ENCODE measurements around the gene SCN11A. TPM values are rescaled to one million over a fixed set of nuclear protein-coding genes. Genes with fewer than 3 reads are reported as not detected.
"Not testable (repeated sequence)": the region's sequence is repeated elsewhere in the genome, so short reads cannot be mapped to it uniquely, and the experiment has no call there.

Gene SCN11A
- total RNA-seq, 2 donors from 2014 or later: 0.22 to 0.44 TPM

DNA sequence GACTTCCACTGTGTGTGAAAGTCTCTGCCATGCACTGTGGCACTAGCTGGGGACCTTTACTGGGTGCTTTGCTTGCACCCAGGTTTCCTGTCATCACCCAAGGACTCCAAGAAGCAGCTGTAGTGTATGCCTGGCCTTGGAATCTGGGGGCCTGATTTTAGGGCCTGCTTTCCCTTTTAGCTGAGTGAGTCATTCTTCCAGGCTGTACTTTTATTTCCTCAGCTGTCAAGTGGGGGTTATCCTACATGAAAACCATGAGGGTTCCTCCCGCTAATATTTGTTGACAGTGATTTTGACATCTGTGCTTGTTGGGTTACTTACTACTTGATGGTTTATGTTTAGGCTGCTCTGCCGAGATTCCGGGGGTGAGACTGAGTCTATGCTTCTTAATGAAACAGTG lies 37.1 kb upstream of the SCN11A start:
- Mint-ChIP-seq H3K36me3 (ENCODE audit: insufficient read depth in 2 of 2) (peaks cover 8 to 12% of the 10 kb centered on the region in 2 donors), H3K27ac (no peak overlapping the region), H3K27me3 (ENCODE audit: low read depth) (no peaks in the 10 kb centered on the region), H3K9me3 (no peaks in the 10 kb centered on the region), H3K4me3 (no peak overlapping the region), H3K4me1 (ENCODE audit: low read depth) (no peaks in the 10 kb centered on the region)
- ATAC-seq (replicated peaks in 1 of 2) (no peak), DNase-seq (no peak)

DNA sequence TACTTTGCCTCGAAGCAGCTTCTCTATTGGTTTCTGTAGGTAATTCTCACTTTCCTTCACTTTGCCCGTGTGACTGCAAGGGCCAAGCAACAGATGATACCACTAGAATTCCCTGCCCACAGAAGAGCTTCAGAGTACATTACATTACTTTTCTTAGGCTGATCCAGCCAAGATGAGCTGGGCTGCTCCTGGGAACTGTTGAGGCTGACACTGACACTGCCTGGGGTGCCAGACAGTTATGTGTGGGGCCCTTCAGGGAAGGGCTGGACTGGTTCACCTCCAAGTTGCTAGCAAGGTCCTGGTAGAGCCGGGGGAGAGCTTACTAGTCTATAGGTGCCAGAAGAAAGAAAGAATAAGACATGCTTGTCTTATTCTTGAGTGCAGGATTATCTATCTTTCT lies 36.7 kb upstream of the SCN11A start:
- H3K4me1 Mint-ChIP-seq (ENCODE audit: low read depth): peaks cover under 1% of the 10 kb centered on the region
- DNase-seq (no peak), ATAC-seq (replicated peaks in 1 of 2) (no peak)
- H3K27ac Mint-ChIP-seq: no peak overlapping the region
- H3K4me3 Mint-ChIP-seq: no peak overlapping the region
- peaks cover 6 to 11% of the 10 kb centered on the region in 2 donors for H3K36me3 Mint-ChIP-seq (ENCODE audit: insufficient read depth in 2 of 2)
- H3K27me3 Mint-ChIP-seq (ENCODE audit: low read depth): no peaks in the 10 kb centered on the region
- no peaks in the 10 kb centered on the region for H3K9me3 Mint-ChIP-seq

DNA sequence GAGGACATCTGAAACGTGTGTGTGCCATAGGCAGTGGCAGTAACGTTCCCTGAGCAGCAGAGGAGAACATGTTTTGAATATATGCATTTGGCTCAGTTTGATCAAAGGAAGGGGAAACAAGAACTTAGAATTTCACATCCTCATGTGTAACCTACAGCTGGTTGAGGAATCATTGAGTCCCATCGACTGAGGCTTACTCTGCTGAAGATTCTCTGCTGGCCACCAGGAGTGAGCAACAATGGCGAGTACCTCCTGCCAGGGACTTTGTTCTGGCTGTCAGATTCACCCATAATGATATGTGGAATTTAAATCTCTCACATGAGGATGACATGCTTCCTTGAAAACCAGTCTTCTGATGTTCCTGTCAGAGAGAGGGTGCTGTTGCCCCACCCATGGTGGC lies 34.4 kb upstream of the SCN11A start:
- H3K27ac Mint-ChIP-seq: no peak overlapping the region
- peaks cover 18% of the 10 kb centered on the region for H3K4me1 Mint-ChIP-seq (ENCODE audit: low read depth)
- no peaks in the 10 kb centered on the region for H3K27me3 Mint-ChIP-seq (ENCODE audit: low read depth)
- H3K4me3 Mint-ChIP-seq: no peak overlapping the region
- H3K36me3 Mint-ChIP-seq (ENCODE audit: insufficient read depth in 2 of 2): peaks cover 14 to 16% of the 10 kb centered on the region in 2 donors
- DNase-seq: no peak
- ATAC-seq (replicated peaks in 1 of 2): no peak
- H3K9me3 Mint-ChIP-seq: no peaks in the 10 kb centered on the region

DNA sequence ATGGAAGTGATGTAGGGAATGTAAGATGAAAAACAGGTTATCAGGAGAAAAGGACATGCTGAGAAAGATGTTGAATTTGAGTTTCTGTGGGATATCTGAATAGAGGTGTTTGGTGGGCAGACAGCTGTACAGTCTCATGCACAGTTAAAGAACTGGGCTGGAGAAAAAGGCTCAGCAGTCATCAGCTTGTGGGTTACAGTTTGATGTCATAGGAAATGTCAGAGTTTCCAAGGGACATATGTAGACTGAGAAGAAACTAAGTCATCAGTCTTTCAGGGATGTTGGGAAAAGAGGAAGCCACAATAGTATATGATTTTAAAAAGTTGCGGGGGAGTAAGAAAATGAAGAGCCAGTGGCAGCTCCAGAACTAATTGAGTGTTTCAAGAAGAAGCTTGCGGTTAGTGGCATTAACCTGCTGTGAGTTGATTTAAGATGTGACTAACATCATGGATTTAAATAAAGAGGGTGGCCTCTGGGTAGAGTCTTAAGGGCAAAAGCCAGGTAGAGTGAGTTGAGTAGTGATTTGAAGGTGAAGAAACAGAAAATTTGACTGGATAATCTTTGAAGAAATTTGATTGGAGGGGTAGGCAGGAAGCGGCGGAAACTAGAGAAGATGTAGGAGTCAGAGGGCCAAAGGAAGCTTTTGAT lies 31.0 kb upstream of the SCN11A start:
- Mint-ChIP-seq H3K36me3 (ENCODE audit: insufficient read depth in 2 of 2) (peaks cover 16 to 17% of the 10 kb centered on the region in 2 donors), H3K9me3 (no peaks in the 10 kb centered on the region), H3K27me3 (ENCODE audit: low read depth) (no peaks in the 10 kb centered on the region), H3K4me1 (ENCODE audit: low read depth) (peaks cover 18% of the 10 kb centered on the region), H3K27ac (peak overlapping the region; percentile 80), H3K4me3 (peak overlapping the region in 1 of 2 donors; percentile 37)
- DNase-seq (no peak), ATAC-seq (replicated peaks in 1 of 2) (peak; percentile 72 to 91)

DNA sequence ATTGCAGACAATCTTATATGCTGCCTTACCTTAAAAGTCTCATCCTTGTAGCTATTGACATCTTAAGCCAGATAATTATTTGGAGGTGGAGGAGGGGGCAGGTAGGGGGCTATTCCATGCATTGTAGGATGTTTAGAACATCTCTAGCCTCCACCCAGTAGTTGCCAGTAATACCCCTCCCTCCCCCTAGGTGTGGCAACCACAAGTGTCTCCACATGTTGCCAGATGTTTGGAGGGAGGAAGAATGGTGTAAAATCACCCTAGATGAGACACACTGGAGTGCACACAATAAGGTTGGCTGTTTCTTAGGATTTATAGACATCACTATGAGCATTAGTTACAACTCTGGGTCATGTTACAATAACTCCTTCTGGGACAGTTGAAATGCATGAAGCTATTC lies 28.3 kb upstream of the SCN11A start:
- H3K4me3 Mint-ChIP-seq: no peak overlapping the region
- no peaks in the 10 kb centered on the region for H3K9me3 Mint-ChIP-seq
- H3K36me3 Mint-ChIP-seq (ENCODE audit: insufficient read depth in 2 of 2): peaks cover 22 to 27% of the 10 kb centered on the region in 2 donors
- H3K4me1 Mint-ChIP-seq (ENCODE audit: low read depth): peaks cover 30% of the 10 kb centered on the region
- no peaks in the 10 kb centered on the region for H3K27me3 Mint-ChIP-seq (ENCODE audit: low read depth)
- H3K27ac Mint-ChIP-seq: peak overlapping the region; percentile 52
- no peak for ATAC-seq (replicated peaks in 1 of 2)
- DNase-seq: no peak

DNA sequence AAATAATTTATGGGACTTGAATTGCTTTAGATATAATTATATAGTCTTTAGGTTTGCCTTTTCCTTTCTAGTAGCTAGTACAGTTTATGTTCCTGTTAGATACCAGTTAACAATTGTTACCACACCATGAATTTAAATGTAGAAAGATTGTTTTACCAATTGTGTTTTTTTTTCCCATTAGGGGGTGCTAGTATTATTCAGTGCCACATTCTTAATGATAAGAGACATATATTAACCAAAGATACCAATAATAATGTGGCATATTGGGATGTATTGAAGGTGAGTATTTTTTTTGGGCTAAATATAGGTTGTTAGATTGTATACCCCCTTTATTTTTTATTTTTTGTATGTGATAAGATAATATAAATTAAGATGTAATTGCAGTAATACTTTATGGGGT lies 27.8 kb upstream of the SCN11A start:
- DNase-seq: no peak
- Mint-ChIP-seq H3K9me3 (no peaks in the 10 kb centered on the region), H3K4me3 (no peak overlapping the region), H3K27me3 (ENCODE audit: low read depth) (no peaks in the 10 kb centered on the region), H3K4me1 (ENCODE audit: low read depth) (peaks cover 30% of the 10 kb centered on the region), H3K27ac (no peak overlapping the region), H3K36me3 (ENCODE audit: insufficient read depth in 2 of 2) (peaks cover 26 to 29% of the 10 kb centered on the region in 2 donors)
- ATAC-seq (replicated peaks in 1 of 2): no peak

DNA sequence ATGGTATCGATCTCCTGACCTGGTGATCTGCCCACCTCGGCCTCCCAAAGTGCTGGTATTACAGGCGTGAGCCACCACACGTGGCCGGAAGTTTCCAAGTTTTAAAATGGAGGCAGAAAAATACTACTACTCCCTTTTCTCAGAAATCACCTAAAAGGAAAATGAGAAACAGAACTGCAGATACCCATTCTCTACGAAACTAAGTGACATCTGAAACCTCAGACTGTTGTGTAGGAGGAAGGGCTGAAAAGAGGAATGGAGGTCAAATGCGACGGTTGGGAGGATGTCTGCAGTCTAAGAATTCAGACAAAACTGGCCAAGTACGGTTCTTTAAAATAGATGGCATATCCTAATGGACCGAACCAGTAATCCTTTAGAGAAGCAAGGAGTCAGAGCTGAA lies 24.2 kb upstream of the SCN11A start:
- no peak for ATAC-seq (replicated peaks in 1 of 2)
- Mint-ChIP-seq H3K4me3 (no peak overlapping the region), H3K27me3 (ENCODE audit: low read depth) (no peaks in the 10 kb centered on the region), H3K9me3 (no peaks in the 10 kb centered on the region), H3K27ac (no peak overlapping the region), H3K4me1 (ENCODE audit: low read depth) (peaks cover 12% of the 10 kb centered on the region), H3K36me3 (ENCODE audit: insufficient read depth in 2 of 2) (peaks cover 17 to 24% of the 10 kb centered on the region in 2 donors)
- DNase-seq: no peak

DNA sequence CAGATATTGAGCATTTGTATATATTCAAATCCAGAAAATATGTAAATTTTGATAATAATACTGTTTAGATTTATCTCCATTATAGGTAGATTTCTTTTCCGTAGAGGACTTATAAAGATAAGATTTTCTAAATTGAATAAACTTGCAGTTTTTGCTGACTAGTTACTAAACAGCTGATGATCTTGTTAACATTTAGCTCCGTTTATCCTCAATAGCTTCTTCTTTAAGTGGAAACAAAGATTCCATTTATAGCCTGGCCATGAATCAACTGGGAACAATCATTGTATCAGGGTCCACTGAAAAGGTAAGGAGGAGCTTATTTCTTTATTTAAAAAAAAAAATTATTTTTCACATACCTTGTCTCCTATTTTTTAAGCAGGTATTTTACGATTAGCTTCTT lies 16.8 kb upstream of the SCN11A start:
- H3K36me3 Mint-ChIP-seq (ENCODE audit: insufficient read depth in 2 of 2): peaks cover 1 to 14% of the 10 kb centered on the region in 2 donors
- H3K9me3 Mint-ChIP-seq: no peaks in the 10 kb centered on the region
- H3K4me1 Mint-ChIP-seq (ENCODE audit: low read depth): peaks cover 8% of the 10 kb centered on the region
- H3K27ac Mint-ChIP-seq: no peak overlapping the region
- H3K4me3 Mint-ChIP-seq: no peak overlapping the region
- no peaks in the 10 kb centered on the region for H3K27me3 Mint-ChIP-seq (ENCODE audit: low read depth)
- ATAC-seq (replicated peaks in 1 of 2) (no peak), DNase-seq (no peak)

DNA sequence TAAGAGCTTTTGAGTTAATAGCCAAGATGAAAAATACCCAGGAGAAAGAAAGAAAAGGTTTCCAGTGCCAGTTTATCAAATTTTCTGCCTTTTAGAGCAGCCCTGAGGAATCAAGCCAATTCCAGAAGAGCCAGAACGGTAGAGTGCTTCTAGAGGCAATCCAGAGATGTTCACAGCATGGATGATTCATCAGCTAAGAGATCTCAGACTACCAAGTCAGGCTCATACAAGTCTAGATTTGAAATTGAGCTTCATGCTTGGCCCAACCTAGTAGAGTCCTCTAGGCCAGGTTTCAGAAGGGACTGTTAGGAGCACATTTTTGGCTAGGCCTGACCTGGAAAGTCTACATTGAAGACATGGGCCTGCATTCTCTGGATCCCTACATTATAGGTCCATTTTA lies 15.5 kb upstream of the SCN11A start:
- H3K36me3 Mint-ChIP-seq (ENCODE audit: insufficient read depth in 2 of 2): peaks cover 1 to 15% of the 10 kb centered on the region in 2 donors
- H3K4me1 Mint-ChIP-seq (ENCODE audit: low read depth): peaks cover 12% of the 10 kb centered on the region
- no peak overlapping the region for H3K27ac Mint-ChIP-seq

DNA sequence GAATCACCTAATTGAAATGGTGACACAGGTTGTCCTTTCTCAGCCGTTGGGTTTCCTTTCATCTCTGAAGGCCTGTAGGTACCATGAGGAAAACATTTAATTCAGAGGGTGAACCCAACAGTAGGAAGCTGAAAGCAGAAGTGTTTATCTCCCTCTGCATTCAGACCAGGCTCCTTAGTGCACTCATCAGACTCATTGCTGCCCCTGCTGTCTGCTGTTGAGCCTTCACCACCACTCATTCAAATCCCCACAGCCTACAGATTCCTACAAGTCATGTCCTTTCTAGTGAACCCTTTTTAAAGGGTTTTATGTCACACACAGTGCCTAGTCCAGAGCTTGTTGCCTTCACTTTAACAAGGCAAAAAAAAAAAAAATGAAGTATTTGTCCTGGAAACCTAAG lies 13.5 kb upstream of the SCN11A start:
- no peaks in the 10 kb centered on the region for H3K9me3 Mint-ChIP-seq
- H3K27ac Mint-ChIP-seq: no peak overlapping the region
- peak; percentile 71 to 89 for ATAC-seq (replicated peaks in 1 of 2)
- peak in 1 of 2 donors; percentile 14 for DNase-seq
- H3K4me1 Mint-ChIP-seq (ENCODE audit: low read depth): peaks cover 16% of the 10 kb centered on the region
- H3K36me3 Mint-ChIP-seq (ENCODE audit: insufficient read depth in 2 of 2): peaks cover 2 to 11% of the 10 kb centered on the region in 2 donors
- no peaks in the 10 kb centered on the region for H3K27me3 Mint-ChIP-seq (ENCODE audit: low read depth)
- no peak overlapping the region for H3K4me3 Mint-ChIP-seq

More for the DNA sequence above, 15.5 kb upstream of the SCN11A start:
- no peak for DNase-seq
- H3K27me3 Mint-ChIP-seq (ENCODE audit: low read depth): no peaks in the 10 kb centered on the region
- H3K4me3 Mint-ChIP-seq: no peak overlapping the region
- no peaks in the 10 kb centered on the region for H3K9me3 Mint-ChIP-seq
- ATAC-seq (replicated peaks in 1 of 2): no peak

DNA sequence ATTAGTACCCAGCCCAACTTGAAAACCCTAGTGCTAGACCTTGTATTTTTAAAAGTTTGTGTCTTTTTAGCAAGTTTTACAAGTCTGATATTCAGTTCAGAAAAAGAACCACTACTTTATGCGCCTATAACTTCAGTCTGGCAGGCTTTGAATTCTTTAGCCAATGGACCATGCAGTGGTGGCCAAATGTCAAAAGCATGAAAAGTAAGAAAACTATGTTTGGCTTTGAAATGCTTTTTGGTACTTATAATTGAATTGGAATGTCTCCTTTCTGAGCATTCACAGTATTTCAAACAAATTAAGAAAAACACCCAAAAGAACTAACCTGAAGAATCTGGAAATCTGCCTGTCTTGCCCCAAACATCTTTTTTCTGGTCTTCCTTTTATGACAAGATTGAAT lies 12.9 kb upstream of the SCN11A start:
- Mint-ChIP-seq H3K36me3 (ENCODE audit: insufficient read depth in 2 of 2) (peaks cover 2 to 8% of the 10 kb centered on the region in 2 donors), H3K4me1 (ENCODE audit: low read depth) (peaks cover 16% of the 10 kb centered on the region), H3K9me3 (no peaks in the 10 kb centered on the region), H3K27me3 (ENCODE audit: low read depth) (no peaks in the 10 kb centered on the region), H3K4me3 (no peak overlapping the region), H3K27ac (peak overlapping the region; percentile 41)
- ATAC-seq (replicated peaks in 1 of 2) (no peak), DNase-seq (no peak)

DNA sequence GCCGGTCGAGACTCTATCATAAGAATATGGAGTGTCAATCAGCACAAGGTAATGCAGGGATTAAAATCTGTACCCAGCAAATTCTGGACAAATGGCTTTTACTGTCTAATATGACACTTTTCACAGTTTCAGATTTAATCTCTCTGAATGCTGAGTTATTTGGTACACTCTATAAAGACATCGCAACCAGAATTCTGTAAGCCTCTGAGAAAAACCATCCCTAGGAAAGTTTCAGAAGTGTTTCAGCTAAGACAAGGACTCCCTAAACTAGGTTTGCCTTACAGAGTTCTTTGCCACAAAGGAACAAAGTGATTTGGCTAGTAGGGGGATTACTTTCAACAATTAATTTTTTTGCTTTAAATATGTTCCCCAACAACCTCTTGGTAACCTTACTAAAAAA lies 11.4 kb upstream of the SCN11A start:
- H3K36me3 Mint-ChIP-seq (ENCODE audit: insufficient read depth in 2 of 2): peaks cover 3 to 8% of the 10 kb centered on the region in 2 donors
- peak overlapping the region in 1 of 2 donors; percentile 8 for H3K4me3 Mint-ChIP-seq
- H3K27me3 Mint-ChIP-seq (ENCODE audit: low read depth): no peaks in the 10 kb centered on the region
- peak; percentile 40 to 75 for ATAC-seq (replicated peaks in 1 of 2)
- H3K27ac Mint-ChIP-seq: no peak overlapping the region
- no peaks in the 10 kb centered on the region for H3K9me3 Mint-ChIP-seq
- H3K4me1 Mint-ChIP-seq (ENCODE audit: low read depth): peaks cover 16% of the 10 kb centered on the region
- DNase-seq: no peak

DNA sequence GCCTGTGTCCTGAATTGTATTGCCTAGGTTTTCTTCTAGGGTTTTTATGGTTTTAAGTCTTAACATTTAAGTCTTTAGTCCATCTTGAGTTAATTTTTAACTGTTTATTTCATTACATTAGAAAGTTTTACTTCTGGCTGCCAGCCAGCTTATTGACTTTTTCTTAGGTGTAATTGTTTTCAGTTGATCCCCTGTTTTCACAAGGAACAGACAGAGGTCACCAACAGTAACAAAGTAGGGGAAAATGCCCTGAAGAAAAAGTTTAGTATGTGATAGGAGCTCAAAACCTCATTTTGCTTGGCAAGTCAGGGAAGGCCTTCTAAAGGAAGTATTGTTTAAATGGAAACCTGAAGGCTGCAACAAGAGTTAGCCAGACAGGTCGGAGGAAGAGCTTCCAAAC lies 10.4 kb upstream of the SCN11A start:
- Mint-ChIP-seq H3K9me3 (no peaks in the 10 kb centered on the region), H3K27me3 (ENCODE audit: low read depth) (no peaks in the 10 kb centered on the region), H3K27ac (peak overlapping the region; percentile 40), H3K4me3 (peak overlapping the region in 1 of 2 donors; percentile 2), H3K36me3 (ENCODE audit: insufficient read depth in 2 of 2) (peaks cover 5 to 8% of the 10 kb centered on the region in 2 donors), H3K4me1 (ENCODE audit: low read depth) (peaks cover 16% of the 10 kb centered on the region)
- DNase-seq (no peak), ATAC-seq (replicated peaks in 1 of 2) (no peak)

DNA sequence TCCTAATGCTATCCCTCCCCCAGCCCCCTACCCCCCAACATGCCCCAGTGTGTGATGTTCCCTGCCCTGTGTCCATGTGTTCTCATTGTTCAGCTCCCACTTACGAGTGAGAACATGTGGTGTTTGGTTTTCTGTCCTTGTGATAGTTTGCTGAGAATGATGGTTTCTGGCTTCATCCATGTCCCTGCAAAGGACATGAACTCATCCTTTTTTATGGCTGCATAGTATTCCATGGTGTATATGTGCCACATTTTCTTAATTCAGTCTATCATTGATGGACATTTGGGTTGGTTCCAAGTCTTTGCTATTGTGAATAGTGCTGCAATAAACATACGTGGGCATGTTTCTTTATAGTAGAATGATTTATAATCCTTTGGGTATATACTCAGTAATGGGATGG lies 9.5 kb upstream of the SCN11A start:
- not testable (repeated sequence) for H3K27ac Mint-ChIP-seq; DNase-seq; ATAC-seq (replicated peaks in 1 of 2); H3K27me3 Mint-ChIP-seq (ENCODE audit: low read depth); H3K36me3 Mint-ChIP-seq (ENCODE audit: insufficient read depth in 2 of 2); H3K4me3 Mint-ChIP-seq; H3K9me3 Mint-ChIP-seq
- H3K4me1 Mint-ChIP-seq (ENCODE audit: low read depth): peaks cover 20% of the 10 kb centered on the region

All from activated T-cell treated with anti-CD3 and anti-CD28 coated beads, Interleukin-2, amount 50 U/mL, for 72 hours (primary cell).